Stimulated activated CD4-positive, alpha-beta T cell treated with anti-CD3 and anti-CD28 coated beads, Interleukin-2, amount 100 ng/mL, for 4 hours (primary cell): ENCODE results near the gene TRMO.

Experiments
- DNase-seq: peaks from one replicate; pipeline ENCODE4 v3.0.0-alpha.2; 2020; ENCODE audit warnings: low read depth

TRMO gene

GRCh38 chr9:97858826-97859225 lies 63.5 kb downstream of the TRMO start:
- no peak for DNase-seq

DNA sequence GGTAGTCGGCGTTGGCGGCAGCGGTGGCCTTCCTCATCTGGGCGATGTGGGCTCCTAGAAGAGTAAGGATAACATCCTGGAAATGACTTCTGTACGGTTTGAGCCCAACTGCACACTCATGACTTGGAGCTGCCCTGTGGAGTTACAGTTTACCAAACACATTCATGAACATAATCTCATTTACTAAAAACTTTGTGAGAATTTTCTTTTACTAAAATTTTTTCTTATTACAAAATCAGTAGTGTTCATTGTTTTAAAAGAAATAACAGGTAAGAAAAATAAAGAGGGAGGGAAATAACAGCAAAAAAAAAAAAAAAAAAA lies 63.9 kb downstream of the TRMO start:
- DNase-seq: no peak

DNA sequence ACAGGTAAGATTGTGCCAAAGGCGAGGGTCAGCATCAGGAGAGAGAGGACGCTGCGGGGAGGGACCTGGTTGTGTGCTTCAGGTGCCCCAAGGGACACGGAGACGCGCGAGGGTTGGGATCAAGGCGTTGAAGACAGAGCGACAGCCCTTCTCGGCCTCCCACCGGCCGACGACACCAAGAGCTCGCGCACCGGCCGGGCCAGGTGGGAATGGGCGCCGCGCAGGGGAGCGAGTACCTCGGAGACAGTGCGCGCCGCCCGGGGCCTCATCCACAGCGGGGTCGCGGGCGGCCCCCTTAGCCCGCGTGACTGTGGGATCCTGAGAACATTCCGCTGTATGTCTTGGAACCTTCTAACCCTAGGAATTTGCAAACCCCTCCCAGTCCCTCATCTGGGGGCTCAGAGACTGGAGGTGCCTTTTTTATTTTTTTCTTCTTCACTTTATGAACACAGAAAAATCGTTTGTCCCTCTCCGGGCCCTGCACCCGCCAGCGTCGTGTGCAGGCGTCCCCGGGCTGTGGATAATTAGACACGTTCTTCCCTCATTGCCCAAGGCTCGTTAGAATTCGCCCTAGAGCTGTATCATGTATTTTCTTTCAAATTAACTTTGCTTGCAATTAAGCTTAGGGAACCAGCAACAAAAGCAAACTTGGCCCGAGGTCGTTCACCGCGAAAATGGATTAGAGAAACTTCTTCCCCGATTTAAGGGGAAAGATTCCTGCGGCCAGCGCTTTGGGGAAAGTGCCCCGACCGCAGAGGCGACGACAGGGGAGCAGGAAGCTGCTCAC lies 64.5 kb downstream of the TRMO start:
- no peak for DNase-seq

DNA sequence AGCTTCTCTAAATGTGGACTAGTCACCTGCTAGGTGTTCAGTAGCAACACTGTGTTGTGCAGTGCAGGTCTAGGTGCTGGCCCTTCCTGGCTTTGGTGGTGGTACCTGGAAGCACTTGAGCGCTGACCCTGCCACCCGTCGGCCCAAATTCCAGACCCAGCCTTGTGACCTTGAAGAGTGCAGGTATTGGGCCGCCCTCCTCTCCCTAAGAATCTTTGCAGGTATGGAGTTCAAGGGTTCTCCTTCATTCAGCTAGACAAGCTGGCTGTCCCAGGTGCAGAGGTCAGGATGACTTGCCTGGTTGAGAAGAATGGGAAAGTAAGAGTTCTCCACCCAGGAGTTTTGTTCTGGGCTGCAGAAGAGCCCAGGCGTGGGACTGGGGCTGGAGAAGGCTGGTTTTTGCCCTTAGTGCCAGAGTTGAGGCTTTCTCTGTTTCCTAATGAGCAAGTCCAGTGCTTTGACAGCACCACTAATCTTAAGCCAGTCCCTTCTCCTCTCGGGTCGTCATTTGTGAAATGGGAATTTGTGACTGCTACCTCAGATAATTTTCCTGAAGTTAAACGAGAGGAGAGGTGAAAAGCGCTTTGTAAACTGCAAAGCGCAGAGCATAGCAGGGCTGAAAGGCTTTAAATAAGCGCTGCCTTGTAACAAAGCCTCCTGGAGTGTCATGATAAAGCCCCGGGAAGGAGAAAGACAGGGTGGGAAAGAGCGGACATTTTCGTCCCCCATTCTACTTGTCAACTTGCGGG lies 65.3 kb downstream of the TRMO start:
- no peak for DNase-seq

DNA sequence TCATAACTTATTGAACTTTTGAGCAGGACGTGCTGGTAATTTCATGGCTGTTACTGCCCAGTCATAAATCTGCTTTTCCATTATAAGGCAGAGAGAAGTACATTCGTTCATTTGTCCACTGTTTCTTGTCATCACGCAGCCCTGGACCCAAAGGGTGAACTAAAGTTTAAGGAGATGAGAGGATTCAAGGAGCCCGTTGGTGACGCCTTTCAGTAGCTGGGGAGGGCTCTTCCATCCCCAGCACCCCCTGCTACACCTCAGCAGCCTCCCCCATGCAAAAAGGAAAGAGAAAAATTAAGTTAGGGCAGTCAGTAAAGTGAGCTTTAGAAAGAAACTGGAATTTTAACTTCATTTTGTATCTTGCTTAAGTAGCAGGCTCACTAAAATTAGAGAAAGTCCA lies 66.4 kb downstream of the TRMO start:
- DNase-seq: no peak

- no peak for DNase-seq
These were observed 66.8 kb downstream of the TRMO start for GRCh38 chr9:97855486-97855875.

DNA sequence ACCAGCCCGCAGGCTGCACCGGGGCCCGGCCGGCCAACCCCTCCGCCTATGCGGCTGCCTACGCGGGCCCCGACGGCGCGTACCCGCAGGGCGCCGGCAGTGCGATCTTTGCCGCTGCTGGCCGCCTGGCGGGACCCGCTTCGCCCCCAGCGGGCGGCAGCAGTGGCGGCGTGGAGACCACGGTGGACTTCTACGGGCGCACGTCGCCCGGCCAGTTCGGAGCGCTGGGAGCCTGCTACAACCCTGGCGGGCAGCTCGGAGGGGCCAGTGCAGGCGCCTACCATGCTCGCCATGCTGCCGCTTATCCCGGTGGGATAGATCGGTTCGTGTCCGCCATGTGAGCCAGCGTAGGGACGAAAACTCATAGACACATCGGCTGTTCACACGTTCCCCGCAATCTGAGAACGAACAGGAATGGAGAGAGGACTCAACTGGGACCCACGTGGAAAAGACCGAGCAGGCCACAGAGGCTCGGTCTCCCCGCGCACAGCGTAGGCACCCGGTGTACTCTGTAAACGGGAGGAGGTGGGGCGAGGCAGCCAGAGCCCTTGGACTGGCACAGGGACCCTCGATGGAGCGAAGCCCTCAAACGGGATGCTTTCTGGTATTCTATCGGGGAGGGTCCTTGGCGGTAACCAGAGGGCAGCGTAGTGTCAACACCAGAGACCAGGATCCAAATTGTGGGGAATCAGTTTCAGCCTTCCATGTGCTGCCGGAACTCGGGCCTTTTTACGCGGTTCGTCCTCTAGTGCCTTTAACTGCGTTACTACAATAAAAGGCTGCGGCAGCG lies 67.4 kb downstream of the TRMO start:
- no peak for DNase-seq
